MM.1S (cell line): ENCODE results near the gene C11orf42.

Source experiments
- EZH2 ChIP-seq: fragments of 300-600 bp; sonication (generic); optimal IDR thresholded peaks from 2 replicates; pipeline ENCODE3; 2017; ENCODE audit warnings: low read depth, mild to moderate bottlenecking, antibody characterized with exemption, low read length, mixed read lengths
- EZH2phosphoT487 ChIP-seq: fragments of 300-600 bp; sonication (generic); IDR thresholded peaks from 2 replicates; pipeline ENCODE4 v1.6.1; 2018; ENCODE audit warnings: antibody characterized with exemption, low read length
- TF ChIP-seq, protein P1 (sequence below): fragments of 300-600 bp; sonication (generic); IDR thresholded peaks from 2 replicates; pipeline ENCODE4 v1.5.1; 2016; ENCODE audit warnings: antibody characterized with exemption, low read length, mixed read lengths

GRCh38 chr11:6175440-6175839 is 29.9 kb upstream of the C11orf42 start:
- TF ChIP-seq, protein P1, sequence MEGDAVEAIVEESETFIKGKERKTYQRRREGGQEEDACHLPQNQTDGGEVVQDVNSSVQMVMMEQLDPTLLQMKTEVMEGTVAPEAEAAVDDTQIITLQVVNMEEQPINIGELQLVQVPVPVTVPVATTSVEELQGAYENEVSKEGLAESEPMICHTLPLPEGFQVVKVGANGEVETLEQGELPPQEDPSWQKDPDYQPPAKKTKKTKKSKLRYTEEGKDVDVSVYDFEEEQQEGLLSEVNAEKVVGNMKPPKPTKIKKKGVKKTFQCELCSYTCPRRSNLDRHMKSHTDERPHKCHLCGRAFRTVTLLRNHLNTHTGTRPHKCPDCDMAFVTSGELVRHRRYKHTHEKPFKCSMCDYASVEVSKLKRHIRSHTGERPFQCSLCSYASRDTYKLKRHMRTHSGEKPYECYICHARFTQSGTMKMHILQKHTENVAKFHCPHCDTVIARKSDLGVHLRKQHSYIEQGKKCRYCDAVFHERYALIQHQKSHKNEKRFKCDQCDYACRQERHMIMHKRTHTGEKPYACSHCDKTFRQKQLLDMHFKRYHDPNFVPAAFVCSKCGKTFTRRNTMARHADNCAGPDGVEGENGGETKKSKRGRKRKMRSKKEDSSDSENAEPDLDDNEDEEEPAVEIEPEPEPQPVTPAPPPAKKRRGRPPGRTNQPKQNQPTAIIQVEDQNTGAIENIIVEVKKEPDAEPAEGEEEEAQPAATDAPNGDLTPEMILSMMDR: no peak
- TF ChIP-seq EZH2phosphoT487: no peak
- no peak for TF ChIP-seq EZH2
